PC-9 (cell line): ENCODE measurements around the gene CD80.

Source experiments
- EZH2 ChIP-seq: fragments of 200-600 bp; sonication (generic); IDR thresholded peaks from 2 replicates; pipeline ENCODE4 v1.8.0; 2017; ENCODE audit warnings: antibody characterized with exemption, low read depth
- TF ChIP-seq, protein P1 (sequence below): fragments of 200-600 bp; sonication (generic); conservative IDR thresholded peaks from 2 replicates; pipeline ENCODE4 v1.6.1; 2017; ENCODE audit warnings: mixed run types, antibody characterized with exemption, mild to moderate bottlenecking, moderate library complexity

DNA sequence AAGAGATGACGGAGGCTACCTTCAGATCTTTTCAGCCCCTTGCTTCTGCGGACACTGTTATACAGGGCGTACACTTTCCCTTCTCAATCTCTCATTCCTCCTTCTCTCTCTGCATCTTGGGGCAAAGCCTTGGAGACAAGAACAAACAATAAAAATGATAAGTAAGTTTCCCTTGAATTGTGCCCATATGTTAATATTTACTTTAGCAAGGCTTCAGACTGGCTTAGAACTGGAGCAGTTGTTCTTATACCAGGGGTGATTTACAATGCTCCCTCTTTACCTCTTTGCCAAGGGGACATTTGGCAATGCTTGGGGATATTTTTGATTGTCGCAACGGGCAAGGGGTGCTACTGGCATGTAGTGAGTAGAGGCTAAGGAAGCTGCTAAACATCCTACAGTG is 31.7 kb downstream of the CD80 start:
- TF ChIP-seq, protein P1, sequence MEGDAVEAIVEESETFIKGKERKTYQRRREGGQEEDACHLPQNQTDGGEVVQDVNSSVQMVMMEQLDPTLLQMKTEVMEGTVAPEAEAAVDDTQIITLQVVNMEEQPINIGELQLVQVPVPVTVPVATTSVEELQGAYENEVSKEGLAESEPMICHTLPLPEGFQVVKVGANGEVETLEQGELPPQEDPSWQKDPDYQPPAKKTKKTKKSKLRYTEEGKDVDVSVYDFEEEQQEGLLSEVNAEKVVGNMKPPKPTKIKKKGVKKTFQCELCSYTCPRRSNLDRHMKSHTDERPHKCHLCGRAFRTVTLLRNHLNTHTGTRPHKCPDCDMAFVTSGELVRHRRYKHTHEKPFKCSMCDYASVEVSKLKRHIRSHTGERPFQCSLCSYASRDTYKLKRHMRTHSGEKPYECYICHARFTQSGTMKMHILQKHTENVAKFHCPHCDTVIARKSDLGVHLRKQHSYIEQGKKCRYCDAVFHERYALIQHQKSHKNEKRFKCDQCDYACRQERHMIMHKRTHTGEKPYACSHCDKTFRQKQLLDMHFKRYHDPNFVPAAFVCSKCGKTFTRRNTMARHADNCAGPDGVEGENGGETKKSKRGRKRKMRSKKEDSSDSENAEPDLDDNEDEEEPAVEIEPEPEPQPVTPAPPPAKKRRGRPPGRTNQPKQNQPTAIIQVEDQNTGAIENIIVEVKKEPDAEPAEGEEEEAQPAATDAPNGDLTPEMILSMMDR, result no peak
- no peak for TF ChIP-seq EZH2
